Endothelial cell of umbilical vein (primary cell): ENCODE data around the gene SFSWAP. TPM values are rescaled to one million over a fixed set of nuclear protein-coding genes. Genes with fewer than 3 reads are reported as not detected.
"Not testable (repeated sequence)": the region's sequence is repeated elsewhere in the genome, so short reads cannot be mapped to it uniquely, and the experiment has no call there.

Experiments used
- BruUV-seq: library from RNA; stranded (reverse); fragments of 400-500 nt; replicated peaks from 2 replicates; lab custom pipeline; 2021; lab: Mats Ljungman, UMichigan
- CTCF ChIA-PET: fragments of 300-600, 350-600 bp; sonication (Branson Sonifier 250); formaldehyde crosslinking; loops from one replicate; lab custom pipeline; 2021; ENCODE audit warnings: antibody characterized with exemption, inconsistent platforms; lab: Charles Lee
- POLR2A ChIA-PET: fragments of 300-600, 350-600 bp; sonication (Branson Sonifier 250); formaldehyde crosslinking; loops from one replicate; lab custom pipeline; 2021; ENCODE audit warnings: antibody characterized with exemption, inconsistent platforms; lab: Charles Lee
- DNase-seq: peaks from one replicate; pipeline ENCODE4 v3.0.0-alpha.2; 2011; ENCODE audit warnings: low read depth, low spot score
- FAIRE-seq: peaks from 2 replicates; lab custom pipeline; 2011; peaks lifted over from hg19 to GRCh38; lab: Jason Lieb, UNC
- H2AFZ ChIP-seq: 2 replicates; pipeline ENCODE4 v1.6.0; 2012; ENCODE audit warnings: low read depth, low read length, control low read depth, inconsistent platforms
- H3K27ac ChIP-seq: 2 replicates; pipeline ENCODE4 v1.5.1; 2011; ENCODE audit warnings: low read depth, mild to moderate bottlenecking, control low read depth, low read length, moderate library complexity; ENCODE audit not compliant: insufficient read depth
- H3K27me3 ChIP-seq, 2 experiments: 2 replicates each; pipeline versions ENCODE4 v1.6.0 to v1.6.1; 2011; ENCODE audit warnings: low read length in 2 of 2, mixed read lengths in 1 of 2; ENCODE audit not compliant: control insufficient read depth in 2 of 2, insufficient read depth in 2 of 2
- H3K36me3 ChIP-seq, 2 experiments: 2 replicates in 1 of 2; 3 replicates in 1 of 2; pipeline ENCODE4 v1.5.1; 2011; ENCODE audit warnings: low read length in 2 of 2, mild to moderate bottlenecking in 1 of 2, moderate library complexity in 1 of 2; ENCODE audit not compliant: control insufficient read depth in 2 of 2, insufficient read depth in 2 of 2; ENCODE audit errors: extremely low read depth in 1 of 2
- H3K4me1 ChIP-seq: 3 replicates; pipeline ENCODE4 v1.5.1; 2011; ENCODE audit warnings: mild to moderate bottlenecking, low read length; ENCODE audit not compliant: control insufficient read depth, insufficient read depth; ENCODE audit errors: extremely low read depth
- H3K4me2 ChIP-seq: 2 replicates; pipeline ENCODE4 v1.6.1; 2011; ENCODE audit warnings: low read length, control low read depth, mixed read lengths; ENCODE audit not compliant: insufficient read depth
- H3K4me3 ChIP-seq, 3 experiments: fragments of 200-600 bp in 1 of 3; sonication (generic), shearing (Covaris generic) in 1 of 3; replicated peaks in 1 of 3; 2 replicates each; pipeline ENCODE4 v1.5.1; 2011 to 2016; ENCODE audit warnings: control low read depth in 3 of 3, low read length in 3 of 3, mild to moderate bottlenecking in 2 of 3, inconsistent platforms in 1 of 3, low read depth in 1 of 3, moderate library complexity in 1 of 3; ENCODE audit not compliant: insufficient read depth in 1 of 3
- H3K79me2 ChIP-seq: 2 replicates; pipeline ENCODE4 v1.6.0; 2012; ENCODE audit warnings: low read length, inconsistent platforms; ENCODE audit not compliant: control insufficient read depth, insufficient read depth
- H3K9ac ChIP-seq: replicated peaks from 2 replicates; pipeline ENCODE3; 2011; ENCODE audit warnings: low read length, control low read depth; ENCODE audit not compliant: insufficient read depth; ENCODE audit errors: extremely low read depth
- H3K9me1 ChIP-seq: replicated peaks from 3 replicates; pipeline ENCODE4 v1.6.0; 2011; ENCODE audit warnings: mild to moderate bottlenecking, low read length; ENCODE audit not compliant: control insufficient read depth, insufficient read depth; ENCODE audit errors: extremely low read depth
- H3K9me3 ChIP-seq: replicated peaks from 2 replicates; pipeline ENCODE4 v1.5.1; 2012; ENCODE audit warnings: low read length, inconsistent platforms; ENCODE audit not compliant: control insufficient read depth, insufficient read depth
- H4K20me1 ChIP-seq: replicated peaks from 2 replicates; pipeline ENCODE3; 2011; ENCODE audit warnings: mild to moderate bottlenecking, low read length; ENCODE audit not compliant: control insufficient read depth, insufficient read depth; ENCODE audit errors: extremely low read depth
- EZH2 ChIP-seq: IDR thresholded peaks from 2 replicates; pipeline ENCODE4 v1.6.1; 2012; ENCODE audit warnings: borderline replicate concordance, low read depth, mild to moderate bottlenecking, moderate library complexity, low read length, inconsistent platforms; ENCODE audit not compliant: severe bottlenecking
- FOS ChIP-seq: IDR thresholded peaks from 2 replicates; pipeline ENCODE4 v1.6.1; 2011; ENCODE audit warnings: mild to moderate bottlenecking, low read length, moderate library complexity, borderline replicate concordance; ENCODE audit not compliant: insufficient read depth
- GATA2 ChIP-seq: IDR thresholded peaks from 2 replicates; pipeline ENCODE4 v1.7.0; 2011; ENCODE audit warnings: low read depth, mild to moderate bottlenecking, moderate library complexity, mixed read lengths, low read length; ENCODE audit not compliant: insufficient read length, insufficient read depth
- JUN ChIP-seq: IDR thresholded peaks from 2 replicates; pipeline ENCODE4 v1.6.1; 2011; ENCODE audit warnings: borderline replicate concordance, low read depth; ENCODE audit not compliant: insufficient read length, insufficient read depth
- MYC ChIP-seq: IDR thresholded peaks from one replicate; pipeline ENCODE4 v1.6.1; 2011; ENCODE audit warnings: mild to moderate bottlenecking, low read depth, low read length
- POLR2A ChIP-seq: IDR thresholded peaks from 2 replicates; pipeline ENCODE4 v1.6.1; 2012; ENCODE audit warnings: low read depth, mild to moderate bottlenecking, control low read depth, low read length
- POLR2AphosphoS5 ChIP-seq: IDR thresholded peaks from 2 replicates; pipeline ENCODE4 v1.6.1; 2012; ENCODE audit warnings: low read depth, mild to moderate bottlenecking, control low read depth, low read length, moderate library complexity; ENCODE audit not compliant: insufficient read depth
- dilution Hi-C: fragments of 300-500 bp; cut with MboI; formaldehyde crosslinking; loops from one replicate; pipeline ENCODE4 v1.15.0; 2019; ENCODE audit warnings: low sequenced_read_pairs; ENCODE audit not compliant: extremely low pct_ligation_motif_present
- intact Hi-C: fragments of 100-400 bp; cut with micrococcal nuclease; formaldehyde crosslinking; loops from one replicate; pipeline ENCODE4 v1.10.0; 2022
- polyA plus RNA-seq, 4 experiments: library from polyadenylated mRNA; depleted of rRNA in 3 of 4; stranded (reverse) in 3 of 4; unstranded in 1 of 4; fragments of >200 nt; gene quantifications; 2 replicates each; pipeline versions ENCODE4 v1.2.1 to v1.2.3, GENCODE V29; 2011 to 2012; ENCODE audit warnings: missing spikeins in 1 of 4
- total RNA-seq: library from RNA; stranded (reverse); gene quantifications from 2 replicates; pipeline ENCODE4 v1.2.3, GENCODE V29; 2021
- TF ChIP-seq, protein P1 (sequence below), 2 donors: IDR thresholded peaks; 1 replicate in 1 of 2; 2 replicates in 1 of 2; pipeline ENCODE4 v1.5.1; 2011; ENCODE audit warnings: low read length in 2 of 2, mild to moderate bottlenecking in 2 of 2, moderate library complexity in 2 of 2, control low read depth in 1 of 2, inconsistent platforms in 1 of 2, low read depth in 1 of 2; ENCODE audit not compliant: insufficient read depth in 1 of 2; ENCODE audit errors: extremely low read depth in 1 of 2
- TF ChIP-seq, protein P2 (sequence below): IDR thresholded peaks from 2 replicates; pipeline ENCODE4 v1.6.1; 2011; ENCODE audit not compliant: insufficient read depth, insufficient read length

The SFSWAP gene
- total and polyA plus RNA-seq, 2 donors (not counting 3 experiments of a cell fraction or from before 2014, with no cell fraction given), result 38.1 to 53.3 TPM

DNA sequence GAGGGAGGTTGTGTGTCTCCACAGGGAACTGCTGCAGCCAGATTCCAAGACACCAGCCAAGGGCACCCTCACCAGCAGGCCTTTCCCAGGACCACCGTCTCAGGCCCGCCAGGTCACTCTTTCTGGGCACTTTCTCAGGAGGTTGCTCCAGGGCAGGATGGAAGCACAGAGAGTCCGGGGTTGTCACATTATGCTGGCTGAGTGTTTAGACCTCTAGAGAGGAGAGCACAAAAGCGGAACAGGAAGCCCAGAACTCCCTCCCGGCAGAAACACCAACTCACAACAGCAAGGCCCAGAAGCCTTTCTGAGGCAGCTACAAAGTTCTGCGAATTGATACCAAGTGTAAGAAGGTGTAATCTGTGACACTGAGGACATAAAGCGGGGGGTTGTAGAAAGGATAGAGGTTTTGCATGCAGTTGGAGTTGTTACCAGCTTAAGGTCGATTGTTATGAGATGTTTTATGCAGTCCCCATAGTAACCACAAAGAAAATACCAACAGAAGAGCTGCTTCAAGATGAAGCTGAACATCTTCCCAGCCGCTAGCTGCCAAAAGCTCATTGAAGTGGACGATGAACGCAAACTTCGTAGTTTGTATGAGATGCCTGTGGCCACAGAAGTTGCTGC is 43.8 kb upstream of the SFSWAP start:
- FAIRE-seq, BruUV-seq, DNase-seq, H3K27me3 ChIP-seq, H3K4me3 ChIP-seq, CTCF ChIA-PET, H3K9me1 ChIP-seq, dilution Hi-C loops, H3K9me3 ChIP-seq, H3K4me2 ChIP-seq, H3K27ac ChIP-seq, H4K20me1 ChIP-seq, H2AFZ ChIP-seq, POLR2A ChIA-PET, H3K9ac ChIP-seq, H3K36me3 ChIP-seq, H3K4me1 ChIP-seq, H3K79me2 ChIP-seq: not testable (repeated sequence)
- intact Hi-C loops, result loop anchor here (10.0 kb wide), 1 partner anchor 372 kb away; no protein-coding TSS in a partner anchor

- Histone ChIP-seq H3K4me3 (no peak overlapping the region), H3K27ac (no peak overlapping the region), H3K9me3 (no peaks in the 10 kb centered on the region), H2AFZ (no peak overlapping the region), H3K27me3 (no peaks in the 10 kb centered on the region), H3K9me1 (no peaks in the 10 kb centered on the region), H3K4me1 (no peaks in the 10 kb centered on the region), H3K79me2 (no peaks in the 10 kb centered on the region), H4K20me1 (no peaks in the 10 kb centered on the region), H3K36me3 (no peaks in the 10 kb centered on the region), H3K4me2 (no peak overlapping the region), H3K9ac (no peak overlapping the region)
- POLR2A ChIA-PET, result no interaction called here
- no peak for TF ChIP-seq JUN
- TF ChIP-seq EZH2, result no peak
- TF ChIP-seq FOS, result no peak
- TF ChIP-seq, protein P1, sequence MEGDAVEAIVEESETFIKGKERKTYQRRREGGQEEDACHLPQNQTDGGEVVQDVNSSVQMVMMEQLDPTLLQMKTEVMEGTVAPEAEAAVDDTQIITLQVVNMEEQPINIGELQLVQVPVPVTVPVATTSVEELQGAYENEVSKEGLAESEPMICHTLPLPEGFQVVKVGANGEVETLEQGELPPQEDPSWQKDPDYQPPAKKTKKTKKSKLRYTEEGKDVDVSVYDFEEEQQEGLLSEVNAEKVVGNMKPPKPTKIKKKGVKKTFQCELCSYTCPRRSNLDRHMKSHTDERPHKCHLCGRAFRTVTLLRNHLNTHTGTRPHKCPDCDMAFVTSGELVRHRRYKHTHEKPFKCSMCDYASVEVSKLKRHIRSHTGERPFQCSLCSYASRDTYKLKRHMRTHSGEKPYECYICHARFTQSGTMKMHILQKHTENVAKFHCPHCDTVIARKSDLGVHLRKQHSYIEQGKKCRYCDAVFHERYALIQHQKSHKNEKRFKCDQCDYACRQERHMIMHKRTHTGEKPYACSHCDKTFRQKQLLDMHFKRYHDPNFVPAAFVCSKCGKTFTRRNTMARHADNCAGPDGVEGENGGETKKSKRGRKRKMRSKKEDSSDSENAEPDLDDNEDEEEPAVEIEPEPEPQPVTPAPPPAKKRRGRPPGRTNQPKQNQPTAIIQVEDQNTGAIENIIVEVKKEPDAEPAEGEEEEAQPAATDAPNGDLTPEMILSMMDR (IDR thresholded peaks at IDR 0.05; ENCODE audit: extremely low read depth in 1 of 2, insufficient read depth in 1 of 2, low read depth in 1 of 2, low read length in 2 of 2), result no peak
- no peak for TF ChIP-seq POLR2A
- TF ChIP-seq, protein P2, sequence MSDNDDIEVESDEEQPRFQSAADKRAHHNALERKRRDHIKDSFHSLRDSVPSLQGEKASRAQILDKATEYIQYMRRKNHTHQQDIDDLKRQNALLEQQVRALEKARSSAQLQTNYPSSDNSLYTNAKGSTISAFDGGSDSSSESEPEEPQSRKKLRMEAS, result no peak
- no peak for TF ChIP-seq POLR2AphosphoS5
- TF ChIP-seq MYC, result no peak
- no peak for TF ChIP-seq GATA2
- intact Hi-C loops (no loop called here), dilution Hi-C loops (no loop called here)
- CTCF ChIA-PET, result no interaction called here
- DNase-seq, result no peak
- no TSS peak for BruUV-seq
- no peak for FAIRE-seq
Observed at GRCh38 chr12:131671276-131671675, 39.6 kb upstream of the SFSWAP start.
